SU-DHL-6 (cell line): ENCODE results near the gene JHY.

Experiments used
- H2AFZ ChIP-seq: fragments of 200-600 bp; sonication (generic); 2 replicates; pipeline ENCODE4 v1.6.1; 2014; ENCODE audit warnings: low read depth, mild to moderate bottlenecking, moderate library complexity, mixed read lengths, antibody characterized with exemption, low read length; ENCODE audit not compliant: severe bottlenecking
- H3F3A ChIP-seq: fragments of 200-600 bp; shearing (Covaris generic); 2 replicates; pipeline ENCODE4 v1.6.0; 2016; ENCODE audit warnings: antibody characterized with exemption, mild to moderate bottlenecking; ENCODE audit not compliant: insufficient read depth
- H3K27ac ChIP-seq: fragments of 200-600 bp; sonication (generic); 2 replicates; pipeline ENCODE4 v1.5.1; 2016; ENCODE audit warnings: low read depth, mild to moderate bottlenecking, low read length, moderate library complexity, mixed read lengths
- H3K27me3 ChIP-seq: fragments of 200-600 bp; sonication (generic), shearing (Covaris generic); 2 replicates; pipeline ENCODE4 v1.6.0; 2014; ENCODE audit warnings: mild to moderate bottlenecking, low read length
- H3K36me3 ChIP-seq: fragments of 200-600 bp; sonication (generic); 2 replicates; pipeline ENCODE4 v1.6.1; 2014; ENCODE audit warnings: mild to moderate bottlenecking, low read length, mixed read lengths
- H3K4me2 ChIP-seq: fragments of 300-600, 200-600 bp; shearing (Covaris generic), sonication (generic); 2 replicates; pipeline ENCODE4 v1.6.0; 2014; ENCODE audit warnings: low read length, low read depth, mild to moderate bottlenecking; ENCODE audit not compliant: poor library complexity, severe bottlenecking
- H3K4me3 ChIP-seq: fragments of 200-600 bp; sonication (generic); 2 replicates; pipeline ENCODE4 v1.5.1; 2014; ENCODE audit warnings: antibody characterized with exemption, low read length, mild to moderate bottlenecking, mixed read lengths; ENCODE audit not compliant: insufficient read depth, poor library complexity, severe bottlenecking
- H3K79me2 ChIP-seq: fragments of 200-600 bp; sonication (generic); 2 replicates; pipeline ENCODE4 v1.6.1; 2014; ENCODE audit warnings: mild to moderate bottlenecking, low read length, moderate library complexity; ENCODE audit not compliant: insufficient read depth
- H3K9ac ChIP-seq: fragments of 200-600 bp; sonication (generic); 2 replicates; pipeline ENCODE4 v1.7.0; 2014; ENCODE audit warnings: mild to moderate bottlenecking, low read length
- H3K9me2 ChIP-seq: fragments of 200-600 bp; sonication (generic); replicated peaks from 2 replicates; pipeline ENCODE4 v1.6.1; 2014; ENCODE audit warnings: low read length; ENCODE audit not compliant: insufficient read depth
- H3K9me3 ChIP-seq: fragments of 200-600 bp; sonication (generic); 2 replicates; pipeline ENCODE4 v1.6.1; 2014; ENCODE audit warnings: low read length, mixed read lengths; ENCODE audit not compliant: insufficient read depth
- H4K20me1 ChIP-seq: fragments of 200-600 bp; sonication (generic); 2 replicates; pipeline ENCODE4 v1.6.1; 2014; ENCODE audit warnings: low read depth, mild to moderate bottlenecking, antibody characterized with exemption, low read length, moderate library complexity, mixed read lengths
- CTCF ChIP-seq: fragments of 200-600 bp; sonication (generic); IDR thresholded peaks from one replicate; pipeline ENCODE4 v1.5.1; 2017; ENCODE audit warnings: antibody characterized with exemption, mild to moderate bottlenecking, low read length, moderate library complexity; ENCODE audit not compliant: insufficient read depth, poor library complexity, severe bottlenecking
- EZH2phosphoT487 ChIP-seq: fragments of 200-600 bp; sonication (generic), shearing (Covaris generic); conservative IDR thresholded peaks from 2 replicates; pipeline ENCODE4 v1.6.1; 2018; ENCODE audit warnings: mild to moderate bottlenecking, antibody characterized with exemption, low read length, moderate library complexity, mixed read lengths

Gene JHY

GRCh38 chr11:122879785-122880184 is 2.8 kb upstream of the JHY start:
- Histone ChIP-seq H3K4me2 (no peak overlapping the region), H3K79me2 (no peaks in the 10 kb centered on the region), H3K27ac (no peak overlapping the region), H3K9me2 (no peaks in the 10 kb centered on the region), H3K27me3 (no peaks in the 10 kb centered on the region), H4K20me1 (no peaks in the 10 kb centered on the region), H2AFZ (no peak overlapping the region), H3F3A (no peaks in the 10 kb centered on the region), H3K9me3 (no peaks in the 10 kb centered on the region), H3K9ac (no peak overlapping the region), H3K36me3 (no peaks in the 10 kb centered on the region), H3K4me3 (no peak overlapping the region)
- TF ChIP-seq EZH2phosphoT487: no peak
- no peak for TF ChIP-seq CTCF

DNA sequence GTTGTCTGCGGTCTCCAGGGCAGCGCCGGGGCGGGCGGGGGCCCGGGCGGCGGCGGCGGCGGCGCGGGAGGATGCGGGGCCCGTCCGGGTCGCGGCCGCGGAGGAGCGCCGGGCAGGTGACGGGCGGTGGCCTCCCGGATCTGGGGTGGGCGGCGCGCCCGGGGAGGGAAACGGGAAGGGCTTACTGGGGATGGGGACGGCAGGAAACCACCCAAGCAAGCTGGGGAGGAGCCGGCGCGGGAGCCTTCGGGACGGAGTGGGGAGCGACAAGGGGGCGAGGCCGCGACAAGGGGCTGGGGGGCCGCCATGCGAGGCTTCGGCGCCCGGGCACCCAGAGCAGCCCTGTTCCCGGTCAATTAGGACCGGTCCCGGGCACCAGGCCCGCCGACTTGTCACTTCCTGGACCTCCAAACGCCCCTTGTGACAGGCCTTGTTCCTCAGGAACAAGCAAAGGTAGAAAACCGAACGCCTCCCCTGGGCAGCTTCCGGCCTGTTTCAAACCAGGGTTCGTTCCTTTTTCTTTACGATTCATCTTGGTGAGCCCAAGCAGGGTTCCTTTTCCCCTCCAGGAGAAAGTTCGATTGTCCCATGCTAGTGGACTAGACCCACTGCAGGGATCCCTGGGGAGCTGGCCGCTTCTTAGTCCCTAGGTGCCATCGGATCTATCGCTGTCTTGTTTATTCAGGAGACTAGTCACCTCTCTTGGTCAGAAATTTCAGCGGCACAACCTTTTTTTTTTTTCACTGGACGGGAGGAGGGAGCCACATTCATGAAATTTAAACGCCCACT is 492 bp downstream of the JHY start:
- Histone ChIP-seq H3K36me3 (no peaks in the 10 kb centered on the region), H3K4me2 (no peak overlapping the region), H3K79me2 (no peaks in the 10 kb centered on the region), H2AFZ (no peak overlapping the region), H4K20me1 (no peaks in the 10 kb centered on the region), H3K9me2 (no peaks in the 10 kb centered on the region), H3K4me3 (no peak overlapping the region), H3K27ac (no peak overlapping the region), H3F3A (no peaks in the 10 kb centered on the region), H3K27me3 (no peaks in the 10 kb centered on the region), H3K9me3 (no peaks in the 10 kb centered on the region), H3K9ac (no peak overlapping the region)
- TF ChIP-seq EZH2phosphoT487 (no peak), CTCF (no peak)

DNA sequence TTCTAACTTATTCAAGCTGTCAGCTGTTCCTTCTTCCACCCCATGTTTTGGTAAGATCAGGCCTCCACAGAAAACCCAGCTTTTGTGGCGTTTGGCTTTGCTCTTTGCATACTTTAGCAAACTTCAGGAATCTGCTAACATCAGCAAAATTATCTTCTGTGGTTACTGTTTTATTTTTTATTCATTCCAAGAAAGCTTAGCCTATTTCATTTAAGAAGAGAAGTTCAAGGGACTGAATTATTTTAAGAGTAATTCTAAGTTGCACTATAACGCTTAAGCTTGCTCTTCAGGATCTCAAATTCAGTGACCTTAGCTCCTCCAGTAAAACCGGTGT is 1.1 kb downstream of the JHY start:
- TF ChIP-seq EZH2phosphoT487: no peak
- no peak for TF ChIP-seq CTCF
- Histone ChIP-seq H3K9me3 (no peaks in the 10 kb centered on the region), H3F3A (no peaks in the 10 kb centered on the region), H2AFZ (no peak overlapping the region), H3K27me3 (no peaks in the 10 kb centered on the region), H3K9me2 (no peaks in the 10 kb centered on the region), H3K9ac (no peak overlapping the region), H3K4me3 (no peak overlapping the region), H3K36me3 (no peaks in the 10 kb centered on the region), H4K20me1 (no peaks in the 10 kb centered on the region), H3K79me2 (no peaks in the 10 kb centered on the region), H3K4me2 (no peak overlapping the region), H3K27ac (no peak overlapping the region)
